Fibroblast of skin of left biceps (primary cell): Measurements from ENCODE around the gene ZNF479.
"Not testable (repeated sequence)": the region's sequence is repeated elsewhere in the genome, so short reads cannot be mapped to it uniquely, and the experiment has no call there.

ENCODE experiments used
- DNase-seq, 2 experiments: peaks; one replicate each; pipeline ENCODE4 v3.0.0-alpha.2; 2013; ENCODE audit warnings: low read depth in 2 of 2

Gene ZNF479

GRCh38 chr7:57132336-57132735 is at the start of gene ZNF479:
ZNF479 (minus strand) TSS chr7:57132436; CDS start chr7:57132324, 112 bp downstream.
- DNase-seq: not testable (repeated sequence)

GRCh38 chr7:57182031-57182430 is 49.8 kb upstream of the ZNF479 start:
- DNase-seq: no peak

GRCh38 chr7:57181281-57181680 is 49.0 kb upstream of the ZNF479 start:
- DNase-seq: no peak

GRCh38 chr7:57179776-57180415 is 47.7 kb upstream of the ZNF479 start:
- no peak for DNase-seq

GRCh38 chr7:57178768-57179139 is 46.5 kb upstream of the ZNF479 start:
- no peak for DNase-seq

- no peak for DNase-seq
Measured at GRCh38 chr7:57177856-57178767, 45.9 kb upstream of the ZNF479 start.

GRCh38 chr7:57176928-57177635 is 44.8 kb upstream of the ZNF479 start:
- DNase-seq: no peak

GRCh38 chr7:57165285-57165899 is 33.2 kb upstream of the ZNF479 start:
- DNase-seq: no peak

GRCh38 chr7:57120123-57120784 is 12.0 kb downstream of the ZNF479 start:
- not testable (repeated sequence) for DNase-seq
